HG03521 (cell line): ENCODE data around the gene ZNF530.
A peak's percentile ranks its signal among the peaks of the same experiment; 100 is the strongest.

Source experiments
- ATAC-seq: cut with Tn5 transposase; IDR thresholded peaks from one replicate; pipeline ENCODE4 v1.9.1; 2021; ENCODE audit warnings: mild to moderate bottlenecking, moderate library complexity; ENCODE audit not compliant: unreplicated experiment

Gene ZNF530

DNA sequence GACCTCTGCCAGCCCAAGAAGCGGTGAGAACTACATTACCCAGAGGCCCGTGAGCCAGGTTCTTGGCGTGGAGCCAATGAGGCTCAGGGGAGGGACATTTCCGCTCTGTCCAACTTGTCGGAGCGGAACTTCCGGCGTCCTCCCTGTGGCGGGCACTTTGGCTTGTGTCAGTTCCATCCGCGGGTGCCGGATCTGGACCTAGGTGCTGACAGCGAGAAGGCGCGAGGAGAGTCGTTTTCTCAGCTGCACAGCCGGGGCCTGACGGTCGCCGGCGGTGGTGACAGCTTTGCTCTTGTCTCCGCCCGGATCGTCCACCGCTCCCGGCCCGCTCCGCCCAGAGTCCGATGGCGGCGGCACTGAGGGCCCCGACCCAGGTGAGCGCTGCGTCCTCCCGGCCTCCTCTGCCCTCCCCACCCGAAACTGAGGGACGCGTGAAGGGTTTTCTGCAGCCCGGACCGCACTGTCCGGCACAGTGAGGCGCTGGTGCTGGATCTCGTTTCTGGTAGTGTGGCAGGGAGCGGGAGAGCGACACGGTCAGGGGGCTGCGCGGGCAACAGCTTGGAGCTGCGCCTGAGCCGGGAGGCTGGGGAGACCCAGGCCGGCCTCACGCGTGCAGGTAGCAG, at the start of gene ZNF530:
Gene ZNF530, plus strand, starts transcription at position 125 of the 623 bp plus-strand sequence. CDS start 4,461 bp downstream, outside the sequence.
- peak; percentile 88 for ATAC-seq

DNA sequence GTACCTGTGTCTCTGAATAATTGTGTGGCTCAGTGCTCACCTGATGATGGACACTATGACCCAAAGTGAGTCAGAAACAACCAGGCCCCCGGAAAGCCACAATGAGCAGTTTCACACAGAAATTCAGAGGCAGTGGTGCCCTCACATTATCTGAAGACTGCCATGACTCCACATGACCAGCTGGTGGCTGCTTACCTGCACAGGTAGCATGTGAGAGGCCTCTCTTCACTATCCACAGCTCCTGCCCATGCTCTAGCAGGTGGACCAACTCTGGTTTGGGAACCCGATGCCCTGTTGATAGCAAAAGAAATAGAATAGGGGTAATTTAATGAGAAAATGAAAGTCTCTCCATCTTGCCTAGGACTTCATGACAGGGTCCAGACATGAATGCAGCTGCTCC, 47.3 kb upstream of the ZNF530 start:
- ATAC-seq = no peak

GRCh38 chr19:57557659-57558058, 42.0 kb upstream of the ZNF530 start:
- ATAC-seq = no peak

- no peak for ATAC-seq
These were observed 41.2 kb upstream of the ZNF530 start for GRCh38 chr19:57558525-57558924.

DNA sequence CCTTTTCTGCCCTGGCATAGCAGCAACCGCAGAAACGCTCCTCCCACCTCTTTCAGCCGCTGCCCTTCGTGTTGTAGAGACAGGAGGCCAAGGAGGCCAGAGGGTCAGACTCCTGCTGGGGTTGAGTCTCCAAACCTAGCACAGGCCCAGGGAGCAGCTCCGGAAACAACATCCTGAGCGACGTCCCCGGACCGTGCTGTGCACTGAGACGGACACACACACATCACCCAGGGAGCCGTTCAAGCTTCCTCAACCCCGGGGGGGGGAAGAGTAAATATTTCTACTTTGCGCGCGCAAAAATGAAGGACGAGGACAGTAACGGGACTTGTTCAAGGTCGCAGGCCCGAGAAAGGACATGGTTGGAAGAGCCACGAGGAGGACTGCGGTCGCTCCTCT, 40.7 kb upstream of the ZNF530 start:
- ATAC-seq = peak; percentile 15

GRCh38 chr19:57559404-57560025, 40.2 kb upstream of the ZNF530 start, which contains the start of gene ZNF550:
Gene ZNF550 (minus strand): TSS chr19:57559863. CDS start chr19:57559682, 181 bp downstream.
- ATAC-seq = peak; percentile 89

DNA sequence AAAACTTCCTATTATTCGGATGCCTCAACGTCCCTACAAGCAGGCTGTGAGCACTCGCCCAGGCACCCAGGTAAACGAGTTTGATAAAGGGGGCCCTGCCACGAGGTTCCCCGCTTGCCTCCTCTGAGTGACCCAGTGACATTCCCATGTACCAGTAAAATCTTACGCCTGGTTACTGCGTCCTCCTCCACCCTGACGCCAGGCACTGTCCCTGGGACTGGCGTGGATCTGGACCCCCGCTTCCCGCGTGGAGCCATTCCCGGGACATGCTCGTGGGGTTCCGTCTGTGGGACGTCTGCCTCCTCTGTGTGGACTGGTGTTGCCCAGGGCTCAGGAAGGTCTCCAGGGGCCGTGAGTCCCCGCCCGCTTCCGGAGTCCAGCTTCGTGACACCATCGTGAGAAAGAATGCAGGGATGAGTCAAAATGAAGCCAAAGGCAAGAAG, 39.6 kb upstream of the ZNF530 start:
- ATAC-seq = peak; percentile 16

GRCh38 chr19:57563547-57563946, 36.1 kb upstream of the ZNF530 start:
- no peak for ATAC-seq

DNA sequence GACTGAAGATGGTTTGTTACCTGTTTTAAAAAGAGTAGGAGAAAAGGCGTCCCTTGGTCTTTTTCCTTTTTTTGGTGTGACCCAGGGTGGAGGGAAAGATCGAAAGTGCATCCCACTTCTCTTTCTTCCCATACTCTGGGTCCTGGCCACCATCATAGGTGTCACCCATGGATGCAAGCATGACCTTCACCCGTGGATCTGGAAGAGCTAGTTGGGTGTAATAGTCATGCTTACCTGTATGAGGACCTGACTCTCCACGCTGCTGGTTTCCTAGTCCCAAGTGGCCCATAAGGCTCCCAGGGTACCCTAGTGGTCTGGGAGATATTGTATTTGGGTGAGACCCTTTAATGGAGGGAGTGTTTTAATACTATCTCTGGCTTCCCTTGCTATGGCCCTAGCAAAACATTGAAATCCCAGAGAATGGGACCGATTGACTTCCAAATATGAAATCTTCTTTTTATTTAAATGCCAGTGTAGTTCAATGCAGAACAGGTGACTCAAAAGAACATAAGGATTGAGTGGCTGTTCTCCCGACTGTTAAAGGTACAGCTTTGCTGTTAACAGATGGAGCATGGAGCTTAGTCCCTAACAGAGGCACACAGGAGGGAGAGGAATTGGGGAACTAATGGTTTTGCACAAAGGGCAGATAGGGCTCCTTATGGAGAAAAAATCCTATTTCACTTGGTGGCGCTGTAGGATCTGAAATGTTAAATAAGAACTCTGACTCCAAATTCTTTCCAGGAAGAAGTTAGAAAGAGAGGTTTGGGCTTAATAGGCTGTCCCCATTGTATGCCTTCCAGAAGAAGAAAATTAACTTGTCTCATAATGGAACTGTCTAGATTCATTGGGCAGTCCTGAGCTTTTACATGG, 33.1 kb upstream of the ZNF530 start:
- no peak for ATAC-seq

DNA sequence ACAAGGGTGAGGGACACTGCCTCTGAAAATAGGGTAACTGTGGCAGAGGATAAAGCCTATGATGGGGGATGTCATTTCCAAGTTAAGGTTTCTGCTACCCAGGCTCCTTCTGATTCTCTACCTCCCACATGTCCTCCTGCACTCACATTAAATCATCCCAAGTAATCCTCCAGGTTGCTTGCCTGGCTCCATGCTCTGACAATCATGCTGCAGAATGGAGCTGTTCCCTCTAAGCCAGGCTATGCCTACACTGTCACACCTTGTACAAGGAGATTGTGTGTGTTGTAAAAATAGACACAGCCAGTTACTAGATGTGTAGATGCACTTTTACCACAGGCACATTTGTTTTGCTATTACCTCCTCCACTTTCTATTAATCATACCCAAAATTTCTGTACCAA, 29.0 kb upstream of the ZNF530 start:
- no peak for ATAC-seq

DNA sequence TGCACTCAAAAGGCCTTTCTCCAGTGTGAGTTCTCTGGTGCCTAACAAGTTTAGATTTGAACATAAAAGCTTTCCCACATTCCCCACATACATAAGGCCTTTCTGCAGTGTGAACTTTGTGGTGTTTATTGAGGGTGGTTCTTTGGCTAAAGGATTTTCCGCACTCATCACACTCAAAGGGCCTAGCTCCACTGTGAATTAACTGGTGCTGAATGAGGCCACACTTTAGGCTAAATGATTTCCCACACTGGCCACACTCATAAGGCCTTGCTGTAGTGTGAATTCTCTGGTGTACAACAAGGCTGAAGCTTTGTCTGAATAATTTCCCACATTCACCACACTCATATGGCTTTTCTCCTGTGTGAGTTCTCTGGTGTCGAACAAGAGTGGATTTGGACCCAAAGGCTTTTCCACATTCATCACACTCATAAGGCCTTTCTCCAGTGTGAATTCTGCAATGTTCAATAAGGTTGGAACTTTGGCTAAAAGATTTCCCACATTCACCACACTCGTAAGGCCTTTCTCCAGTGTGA, 27.2 kb upstream of the ZNF530 start:
- no peak for ATAC-seq

DNA sequence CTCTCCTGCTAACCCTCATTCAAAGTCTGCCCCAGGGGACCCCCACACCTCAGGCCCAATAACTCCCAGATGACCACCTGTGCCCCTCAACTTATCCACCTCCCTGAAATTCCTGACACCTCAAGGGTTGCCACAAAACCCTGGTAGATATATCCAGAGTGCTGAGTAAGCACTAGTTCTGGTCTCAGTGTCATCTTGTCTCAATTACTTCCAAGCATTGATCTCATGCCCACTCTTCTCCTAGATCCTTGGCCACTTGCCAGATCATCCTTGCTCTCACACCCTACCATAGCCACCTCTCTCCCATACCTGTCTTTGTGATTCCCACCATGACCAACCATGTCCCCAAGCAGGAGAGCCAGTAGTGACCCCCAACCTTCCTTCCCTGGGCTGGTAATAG, 23.0 kb upstream of the ZNF530 start:
- ATAC-seq = no peak

DNA sequence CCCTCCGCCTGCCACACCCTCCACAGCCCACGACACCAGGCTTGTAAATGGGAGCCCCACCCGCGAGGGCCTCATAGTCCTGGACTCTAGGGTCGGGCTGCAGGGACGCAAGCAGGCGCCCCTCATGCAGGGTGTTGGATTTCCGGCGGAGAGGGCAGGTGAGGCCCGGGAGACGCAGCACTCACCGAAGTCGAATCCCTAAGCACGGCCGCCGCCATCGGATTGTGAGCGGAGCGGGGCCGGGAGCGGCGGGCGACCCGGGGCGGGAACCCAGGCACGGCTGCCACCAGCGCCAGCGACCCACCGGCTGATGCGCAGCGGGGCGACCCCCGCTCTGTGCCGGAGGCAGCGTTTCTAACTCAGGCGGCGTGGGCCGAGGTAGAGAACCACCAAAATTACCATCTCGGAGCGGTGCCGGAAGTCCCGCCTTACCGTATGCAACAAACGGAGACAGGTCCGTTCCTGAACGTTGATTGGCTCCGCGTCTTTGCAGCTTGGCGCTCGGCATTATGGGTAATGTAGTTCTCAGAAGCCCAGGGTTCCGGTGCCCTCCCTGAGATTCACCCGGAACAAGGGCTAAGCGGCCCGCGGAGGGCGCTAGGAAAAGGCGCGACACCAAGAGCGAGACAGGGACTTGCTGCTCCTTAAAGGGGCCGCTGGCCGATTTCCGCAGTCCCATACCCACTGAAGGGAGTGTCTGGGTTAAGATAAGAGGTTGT, 21.0 kb upstream of the ZNF530 start, which contains the start of gene ZNF416:
Gene ZNF416, minus strand, starts transcription at position 425 of the 719 bp plus-strand sequence. Its CDS starts 207 bp downstream, at position 218.
- ATAC-seq = peak; percentile 92

DNA sequence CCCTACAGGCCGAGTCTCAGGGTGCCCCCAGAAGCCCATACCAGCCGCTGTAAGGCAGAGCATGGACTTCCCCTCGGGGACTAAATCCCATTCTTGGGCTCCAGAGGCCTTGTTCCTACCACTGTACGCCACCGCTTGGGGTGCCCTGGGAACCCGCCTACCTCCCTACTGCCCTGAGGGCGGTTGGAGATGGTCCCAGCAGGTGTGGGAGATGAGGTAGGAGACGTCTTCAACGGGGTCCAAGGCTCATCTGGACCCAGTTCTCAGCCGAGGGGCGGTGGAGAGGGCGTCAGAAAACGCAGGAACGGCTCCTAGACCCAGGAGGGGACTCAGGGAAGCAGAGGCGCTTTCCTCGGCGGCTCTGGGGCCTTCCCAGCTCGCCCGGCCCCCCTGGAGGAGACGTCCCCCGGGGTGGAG, 16.6 kb upstream of the ZNF530 start:
- no peak for ATAC-seq

GRCh38 chr19:57583521-57584416, 15.9 kb upstream of the ZNF530 start, which contains the start of gene ZIK1:
Gene ZIK1 (plus strand): TSS chr19:57584145. CDS start chr19:57584357, 212 bp downstream.
- peak; percentile 58 for ATAC-seq

GRCh38 chr19:57587529-57587928, 12.2 kb upstream of the ZNF530 start:
- no peak for ATAC-seq

- ATAC-seq = no peak
These were observed 316 bp upstream of the ZNF530 start for GRCh38 chr19:57599377-57599760.

- ATAC-seq = no peak
These were observed 7.2 kb downstream of the ZNF530 start for GRCh38 chr19:57606931-57607330.

GRCh38 chr19:57611113-57611512, 11.4 kb downstream of the ZNF530 start:
- ATAC-seq = no peak
